NCI-H82 treated with DMSO at 0.1 percent for 48 hours (cell line): Measurements from ENCODE around the gene FAM161B.
"Not testable (repeated sequence)": the region's sequence is repeated elsewhere in the genome, so short reads cannot be mapped to it uniquely, and the experiment has no call there.

Experiments used
- DNase-seq: peaks from one replicate; lab custom pipeline; 2025; ENCODE audit not compliant: unreplicated experiment; lab: John Stamatoyannopoulos, UW

Gene FAM161B, protein sequence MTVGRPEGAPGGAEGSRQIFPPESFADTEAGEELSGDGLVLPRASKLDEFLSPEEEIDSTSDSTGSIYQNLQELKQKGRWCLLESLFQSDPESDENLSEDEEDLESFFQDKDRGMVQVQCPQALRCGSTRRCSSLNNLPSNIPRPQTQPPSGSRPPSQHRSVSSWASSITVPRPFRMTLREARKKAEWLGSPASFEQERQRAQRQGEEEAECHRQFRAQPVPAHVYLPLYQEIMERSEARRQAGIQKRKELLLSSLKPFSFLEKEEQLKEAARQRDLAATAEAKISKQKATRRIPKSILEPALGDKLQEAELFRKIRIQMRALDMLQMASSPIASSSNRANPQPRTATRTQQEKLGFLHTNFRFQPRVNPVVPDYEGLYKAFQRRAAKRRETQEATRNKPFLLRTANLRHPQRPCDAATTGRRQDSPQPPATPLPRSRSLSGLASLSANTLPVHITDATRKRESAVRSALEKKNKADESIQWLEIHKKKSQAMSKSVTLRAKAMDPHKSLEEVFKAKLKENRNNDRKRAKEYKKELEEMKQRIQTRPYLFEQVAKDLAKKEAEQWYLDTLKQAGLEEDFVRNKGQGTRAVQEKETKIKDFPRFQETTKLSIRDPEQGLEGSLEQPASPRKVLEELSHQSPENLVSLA

GRCh38 chr14:73949752-73950734 is at the start of gene FAM161B, which contains the start of gene COQ6:
Gene FAM161B, minus strand, starts transcription at chr14:73950094. Its CDS starts 68 bp downstream, at chr14:73950026.
Gene COQ6, plus strand, starts transcription at chr14:73950302. Its CDS starts 31 bp downstream, at chr14:73950333.
- DNase-seq = peak; percentile 77

DNA sequence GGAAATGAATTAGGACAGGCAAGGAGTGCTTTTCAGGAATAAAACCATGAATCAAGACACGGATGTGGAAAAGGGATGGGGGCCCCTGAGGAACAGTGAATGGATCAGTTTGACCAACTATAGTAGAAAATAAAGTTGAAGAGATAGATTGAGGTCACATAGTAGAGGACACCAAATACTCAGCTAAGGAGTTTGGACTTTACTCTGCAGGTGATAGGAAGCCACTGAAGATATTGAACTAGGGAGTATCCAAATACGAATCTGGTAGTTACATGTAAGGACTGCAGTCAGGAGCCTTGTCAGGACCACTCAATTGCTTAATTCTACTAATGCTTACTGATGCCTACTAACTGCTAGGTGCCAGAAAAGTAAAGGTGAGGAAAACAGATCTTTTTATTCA is 48.8 kb upstream of the FAM161B start:
- DNase-seq = no peak

DNA sequence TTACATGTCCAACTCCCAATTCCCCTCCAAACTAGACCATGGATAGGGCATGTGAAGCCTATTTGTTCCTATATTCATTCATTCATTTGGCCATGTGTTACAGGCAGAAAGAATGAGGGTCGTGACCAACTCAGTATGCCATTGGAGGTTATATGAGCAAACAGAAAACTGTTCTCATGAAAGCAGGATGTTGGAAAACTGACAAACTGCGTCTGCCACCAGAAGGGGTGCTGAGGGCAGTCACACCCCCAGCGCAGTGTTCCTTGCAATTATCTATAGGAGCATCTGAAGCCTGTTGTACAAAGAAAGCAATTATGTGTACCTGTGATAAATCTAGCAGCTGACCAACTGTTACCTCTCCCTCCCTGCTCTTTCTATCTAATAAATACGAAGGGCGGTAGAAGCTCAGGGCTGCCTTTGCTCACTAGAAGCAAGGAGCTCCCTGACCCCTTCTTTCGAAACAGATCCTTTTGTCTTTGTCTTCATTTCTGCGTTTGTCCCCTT is 48.1 kb upstream of the FAM161B start:
- no peak for DNase-seq

GRCh38 chr14:73997108-73997943 is 47.4 kb upstream of the FAM161B start:
- DNase-seq = no peak

DNA sequence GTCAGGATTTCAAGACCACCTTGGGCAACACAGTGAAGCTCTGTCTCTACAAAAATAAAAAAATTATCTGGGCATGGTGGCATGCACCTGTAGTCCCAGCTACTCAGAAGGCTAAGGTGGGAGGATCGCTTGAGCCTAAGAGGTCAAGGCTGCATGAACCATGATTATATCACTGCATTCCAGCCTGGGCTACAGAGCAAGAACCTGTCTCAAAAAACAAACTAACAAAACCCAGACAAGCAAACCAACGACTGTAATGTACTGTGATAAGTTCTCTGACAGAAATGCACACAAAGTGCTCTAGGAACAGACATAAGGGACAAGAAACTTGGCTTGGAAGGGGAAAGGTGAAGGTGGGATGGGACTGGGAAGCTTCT is 46.8 kb upstream of the FAM161B start:
- DNase-seq = no peak

DNA sequence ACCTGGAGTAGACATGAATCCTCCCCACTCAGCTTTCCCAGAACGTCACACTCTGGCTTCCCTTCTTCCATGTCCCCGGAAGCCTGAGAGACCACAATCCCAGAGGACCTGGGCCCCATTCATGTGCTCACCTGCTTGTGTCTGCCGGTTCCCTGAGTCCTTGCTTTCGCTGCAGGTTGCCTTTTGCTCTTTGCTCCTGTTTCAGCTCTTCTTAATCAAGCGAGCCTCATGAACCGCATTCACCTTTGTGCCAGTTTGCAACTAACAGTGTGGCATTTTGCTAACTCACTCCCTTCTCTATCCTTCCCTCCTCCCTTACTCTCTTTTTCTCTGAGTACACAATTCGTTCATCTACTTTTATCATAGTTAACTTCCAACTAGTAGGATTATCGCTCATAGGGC is 46.1 kb upstream of the FAM161B start:
- no peak for DNase-seq

DNA sequence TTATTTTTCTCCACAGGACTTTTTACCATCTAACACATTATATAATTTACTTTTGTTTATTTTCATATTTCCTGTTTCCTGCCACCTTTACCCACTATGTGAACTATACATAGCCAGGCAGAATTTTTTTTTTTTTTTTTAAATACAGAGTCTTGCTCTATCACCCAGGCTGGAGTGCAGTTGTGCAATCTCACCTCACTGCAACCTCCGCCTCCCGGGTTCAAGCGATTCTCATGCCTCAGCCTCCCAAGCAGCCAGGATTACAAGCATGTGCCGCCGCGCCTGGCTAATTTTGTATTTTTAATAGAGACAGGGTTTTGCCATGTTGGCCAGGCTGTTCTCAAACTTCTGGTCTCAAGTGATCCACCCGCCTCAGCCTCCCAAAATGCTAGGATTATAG is 45.0 kb upstream of the FAM161B start:
- DNase-seq = not testable (repeated sequence)

DNA sequence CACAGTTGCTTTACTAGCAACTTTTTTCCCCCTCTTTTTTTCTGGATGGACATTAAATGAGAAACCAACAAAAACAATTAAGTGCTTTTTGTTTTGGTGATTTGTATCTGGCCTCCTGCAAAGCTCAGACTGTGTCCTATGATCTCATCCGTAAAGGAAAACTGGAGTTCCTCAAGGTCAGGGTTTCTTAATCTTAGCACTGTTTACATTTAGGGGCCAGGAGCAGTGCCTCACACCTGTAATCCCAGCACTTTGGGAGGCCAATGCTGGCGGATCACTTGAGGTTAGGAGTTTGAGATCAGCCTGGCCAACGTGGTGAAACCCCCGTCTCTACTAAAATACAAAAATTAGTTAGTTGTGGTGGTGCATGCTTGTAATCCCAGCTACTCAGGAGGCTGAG is 41.2 kb upstream of the FAM161B start:
- no peak for DNase-seq

DNA sequence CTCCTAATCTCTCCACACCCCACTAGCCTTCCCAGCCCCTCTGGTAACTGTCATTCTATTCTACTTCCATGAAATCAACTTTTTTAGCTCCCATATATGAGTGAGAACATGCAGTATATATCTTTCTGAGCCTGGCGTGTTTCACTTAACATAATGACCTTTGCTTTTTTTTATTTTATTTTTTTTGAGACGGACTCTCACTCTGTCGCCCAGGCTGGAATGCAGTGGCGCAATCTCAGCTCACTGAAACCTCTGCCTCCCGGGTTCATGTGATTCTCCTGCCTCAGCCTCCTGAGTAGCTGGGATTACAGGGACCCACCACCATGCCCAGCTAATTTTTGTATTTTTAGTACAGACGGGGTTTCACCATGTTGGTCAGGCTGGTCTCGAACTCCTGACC is 38.8 kb upstream of the FAM161B start:
- not testable (repeated sequence) for DNase-seq

GRCh38 chr14:73988065-73988464 is 38.2 kb upstream of the FAM161B start:
- no peak for DNase-seq

DNA sequence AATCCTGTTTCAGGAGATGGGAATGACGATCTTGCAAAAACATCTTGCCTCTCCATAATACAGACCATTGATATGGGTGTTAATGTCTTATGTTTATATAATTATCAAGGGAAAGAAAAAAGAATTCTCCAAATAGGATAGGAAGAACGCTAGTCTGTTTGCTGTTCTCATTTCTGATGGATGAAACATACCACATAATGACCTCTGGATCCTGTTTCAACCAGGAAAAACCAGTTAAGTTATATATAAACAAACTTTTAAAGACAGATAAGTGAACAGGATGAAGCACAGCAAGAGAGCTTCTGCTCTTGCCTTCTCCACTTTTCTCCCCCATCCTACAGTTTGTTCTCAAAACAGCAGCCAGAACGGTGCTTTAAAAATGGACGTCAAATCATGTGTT is 28.0 kb upstream of the FAM161B start:
- DNase-seq = no peak

DNA sequence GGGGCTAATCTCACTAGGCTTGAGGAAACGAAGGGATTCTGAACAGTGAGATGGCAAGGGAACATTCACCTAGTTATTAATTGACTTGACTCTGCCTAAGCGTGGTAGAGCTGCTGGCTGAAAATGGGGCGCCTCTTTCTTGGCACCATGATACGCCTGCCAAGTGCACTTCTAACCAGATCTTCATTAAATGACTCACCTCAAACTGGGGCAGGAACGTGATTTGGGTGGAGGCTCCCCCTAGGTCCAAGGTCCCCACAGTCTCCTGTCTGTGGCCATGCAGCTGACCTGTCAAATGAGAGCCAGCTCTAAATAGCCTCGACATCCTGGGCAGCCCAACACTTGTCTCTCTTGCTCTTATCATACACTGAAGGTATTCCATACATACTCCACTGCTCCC is 26.2 kb upstream of the FAM161B start:
- peak; percentile 3 for DNase-seq

DNA sequence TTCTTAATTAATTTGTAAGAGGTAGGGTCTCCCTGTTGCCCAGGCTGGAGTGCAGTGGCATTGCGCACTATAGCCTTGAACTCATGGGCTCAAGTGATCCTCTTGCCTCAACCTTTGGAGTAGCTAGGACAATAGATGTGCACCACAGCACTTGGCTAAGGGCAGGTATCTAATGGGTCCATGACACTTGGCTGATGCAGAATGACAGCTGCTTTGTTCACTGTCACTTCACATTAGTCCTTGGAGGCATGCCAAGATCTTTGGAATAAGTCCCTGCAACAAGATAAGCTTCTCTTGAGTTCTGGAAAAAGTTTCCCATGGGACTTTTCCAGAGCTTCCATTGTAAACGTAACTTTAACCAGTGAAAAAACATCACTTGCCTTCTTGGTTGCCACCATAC is 23.6 kb upstream of the FAM161B start:
- peak; percentile 28 for DNase-seq

- DNase-seq = no peak
These were observed 19.0 kb upstream of the FAM161B start for GRCh38 chr14:73968885-73969284.

- no peak for DNase-seq
These were observed 15.3 kb upstream of the FAM161B start for GRCh38 chr14:73965216-73965615.

DNA sequence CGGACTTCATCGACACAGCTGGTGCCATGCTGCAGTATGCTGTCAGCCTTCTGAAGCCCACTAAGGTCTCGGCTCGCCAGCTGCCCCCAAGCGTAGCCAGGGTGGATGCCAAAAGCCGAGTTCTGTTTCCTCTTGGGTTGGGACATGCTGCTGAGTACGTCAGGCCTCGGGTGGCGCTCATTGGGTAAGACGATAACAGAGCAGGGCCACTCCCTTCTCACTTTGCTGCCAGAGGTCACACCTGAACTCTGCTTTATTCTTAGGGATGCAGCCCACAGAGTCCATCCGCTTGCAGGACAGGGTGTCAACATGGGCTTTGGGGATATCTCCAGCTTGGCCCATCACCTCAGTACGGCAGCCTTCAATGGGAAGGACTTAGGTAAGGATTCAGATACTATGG is 11.3 kb upstream of the FAM161B start:
- DNase-seq = no peak

- no peak for DNase-seq
These were observed 8.7 kb upstream of the FAM161B start for GRCh38 chr14:73958591-73958990.

- DNase-seq = no peak
These were observed 5.8 kb upstream of the FAM161B start for GRCh38 chr14:73955674-73956073.

DNA sequence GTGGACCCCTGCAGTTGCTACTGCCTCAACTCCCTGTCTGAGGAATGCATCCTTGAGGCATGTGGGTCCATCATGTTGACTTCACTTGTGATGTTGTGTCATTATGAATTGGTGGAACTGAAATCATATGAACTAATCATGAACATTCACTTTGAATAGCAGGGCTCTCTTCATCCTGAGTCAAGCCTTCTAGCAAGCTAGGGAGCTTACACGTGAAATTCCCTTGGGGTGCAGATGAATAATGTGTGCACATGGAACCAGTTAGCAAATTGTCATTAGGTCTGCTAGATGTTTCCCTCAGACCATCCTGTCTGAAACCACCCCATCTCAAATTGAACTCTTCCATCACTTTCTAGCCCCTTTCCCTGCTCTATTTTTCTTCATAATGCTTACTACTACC is 3.8 kb upstream of the FAM161B start:
- no peak for DNase-seq

DNA sequence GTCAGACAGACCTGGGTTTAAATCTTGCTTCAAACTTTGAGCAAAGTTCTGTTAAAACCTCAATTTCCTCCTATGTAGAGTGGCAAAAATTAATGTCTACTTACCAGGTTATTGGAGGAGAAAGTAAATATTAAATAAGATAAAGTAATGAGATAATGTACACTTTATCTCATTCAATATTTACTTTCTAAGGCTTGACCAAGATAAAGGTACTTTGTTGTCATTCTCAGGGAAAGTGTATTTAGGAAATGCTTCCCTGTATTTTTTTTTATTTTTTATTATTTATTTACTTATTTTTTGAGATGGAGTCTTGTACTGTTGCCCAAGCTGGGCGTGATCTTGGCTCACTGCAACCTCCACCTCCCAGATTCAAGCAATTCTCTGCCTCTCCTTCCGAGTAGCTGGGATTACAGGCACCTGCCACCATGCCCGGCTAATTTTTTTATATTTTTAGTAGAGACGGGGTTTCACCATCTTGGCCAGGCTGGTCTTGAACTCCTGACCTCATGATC is 4.7 kb downstream of the FAM161B start:
- DNase-seq = no peak
